ENCODE results near the gene ZCCHC13.

ZCCHC13 gene

DNA sequence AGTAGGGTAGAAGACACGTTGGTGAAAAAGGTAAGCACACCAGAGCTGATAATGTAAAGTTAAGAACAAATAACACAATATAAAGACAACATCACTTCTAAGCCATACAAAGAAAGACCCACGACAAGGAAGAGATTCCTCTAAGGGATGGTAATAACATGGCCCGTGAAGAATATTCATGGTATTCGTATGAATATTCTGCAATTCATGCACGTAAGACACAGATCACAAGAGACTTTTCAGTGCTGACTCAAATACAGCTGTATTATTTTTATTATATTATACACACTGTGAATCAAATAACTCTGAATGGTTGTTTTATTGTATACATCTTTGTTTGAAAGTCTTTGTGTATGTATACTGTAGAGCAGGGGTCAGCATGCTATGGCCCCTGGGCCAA is 29.5 kb upstream of the ZCCHC13 start:
- Histone ChIP-seq H3K27me3 (ENCODE audit: insufficient read depth, low read length, poor library complexity, severe bottlenecking) (no peaks in the 10 kb centered on the region), H3K9me3 (ENCODE audit: insufficient read depth, low read depth, low read length) (no peaks in the 10 kb centered on the region), H4K20me1 (ENCODE audit: insufficient read depth, low read length, poor library complexity, severe bottlenecking) (no peaks in the 10 kb centered on the region), H3K4me3 (ENCODE audit: low read length, poor library complexity, severe bottlenecking) (no peak overlapping the region), H3K4me1 (ENCODE audit: insufficient read depth, low read length, poor library complexity, severe bottlenecking) (no peaks in the 10 kb centered on the region), H2AFZ (ENCODE audit: low read length) (no peak overlapping the region), H3K4me2 (ENCODE audit: low read depth, low read length, poor library complexity, severe bottlenecking) (no peak overlapping the region), H3F3A (ENCODE audit: low read depth) (no peaks in the 10 kb centered on the region), H3K36me3 (ENCODE audit: insufficient read depth, low read length) (peaks cover 54% of the 10 kb centered on the region; the same call in 1 of the 2 replicates), H3K9ac (ENCODE audit: low read depth, low read length, poor library complexity, severe bottlenecking) (no peak overlapping the region), H3K79me2 (ENCODE audit: insufficient read depth, low read length) (no peaks in the 10 kb centered on the region), H3K9me2 (replicated peaks; ENCODE audit: low read depth, low read length) (no peaks in the 10 kb centered on the region)
- no peak for TF ChIP-seq EZH2phosphoT487 (IDR thresholded peaks at IDR 0.05; ENCODE audit: borderline replicate concordance)
- TF ChIP-seq, protein P1, sequence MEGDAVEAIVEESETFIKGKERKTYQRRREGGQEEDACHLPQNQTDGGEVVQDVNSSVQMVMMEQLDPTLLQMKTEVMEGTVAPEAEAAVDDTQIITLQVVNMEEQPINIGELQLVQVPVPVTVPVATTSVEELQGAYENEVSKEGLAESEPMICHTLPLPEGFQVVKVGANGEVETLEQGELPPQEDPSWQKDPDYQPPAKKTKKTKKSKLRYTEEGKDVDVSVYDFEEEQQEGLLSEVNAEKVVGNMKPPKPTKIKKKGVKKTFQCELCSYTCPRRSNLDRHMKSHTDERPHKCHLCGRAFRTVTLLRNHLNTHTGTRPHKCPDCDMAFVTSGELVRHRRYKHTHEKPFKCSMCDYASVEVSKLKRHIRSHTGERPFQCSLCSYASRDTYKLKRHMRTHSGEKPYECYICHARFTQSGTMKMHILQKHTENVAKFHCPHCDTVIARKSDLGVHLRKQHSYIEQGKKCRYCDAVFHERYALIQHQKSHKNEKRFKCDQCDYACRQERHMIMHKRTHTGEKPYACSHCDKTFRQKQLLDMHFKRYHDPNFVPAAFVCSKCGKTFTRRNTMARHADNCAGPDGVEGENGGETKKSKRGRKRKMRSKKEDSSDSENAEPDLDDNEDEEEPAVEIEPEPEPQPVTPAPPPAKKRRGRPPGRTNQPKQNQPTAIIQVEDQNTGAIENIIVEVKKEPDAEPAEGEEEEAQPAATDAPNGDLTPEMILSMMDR (conservative IDR thresholded peaks at IDR 0.05; ENCODE audit: low read length): no peak

DNA sequence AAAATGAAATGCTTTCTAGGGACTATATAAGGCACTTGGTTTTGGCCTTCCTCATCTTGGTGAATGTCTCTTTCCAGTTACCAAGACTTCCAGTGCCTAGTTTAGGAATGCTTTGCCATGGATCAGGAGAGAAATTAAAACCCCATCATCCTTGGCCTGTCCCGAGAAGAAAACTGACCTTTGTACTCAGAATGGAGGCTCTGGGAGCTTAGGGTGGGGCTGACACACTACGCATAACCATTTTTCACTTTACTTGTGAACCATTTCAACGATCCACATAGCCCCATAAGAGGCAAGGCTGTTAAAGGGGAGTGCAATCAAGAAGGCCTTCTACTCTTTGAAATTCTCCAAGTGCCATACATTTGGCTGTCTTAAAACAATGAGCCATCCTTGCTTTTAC is 26.7 kb upstream of the ZCCHC13 start:
- Histone ChIP-seq H3K9me3 (ENCODE audit: insufficient read depth, low read depth, low read length) (no peaks in the 10 kb centered on the region), H2AFZ (ENCODE audit: low read length) (no peak overlapping the region), H3K4me1 (ENCODE audit: insufficient read depth, low read length, poor library complexity, severe bottlenecking) (no peaks in the 10 kb centered on the region), H3K4me2 (ENCODE audit: low read depth, low read length, poor library complexity, severe bottlenecking) (no peak overlapping the region), H3K79me2 (ENCODE audit: insufficient read depth, low read length) (no peaks in the 10 kb centered on the region), H3K9me2 (replicated peaks; ENCODE audit: low read depth, low read length) (no peaks in the 10 kb centered on the region), H3K4me3 (ENCODE audit: low read length, poor library complexity, severe bottlenecking) (no peak overlapping the region), H3K36me3 (ENCODE audit: insufficient read depth, low read length) (peaks cover 71% of the 10 kb centered on the region; the same call in 1 of the 2 replicates), H3K9ac (ENCODE audit: low read depth, low read length, poor library complexity, severe bottlenecking) (no peak overlapping the region), H3K27me3 (ENCODE audit: insufficient read depth, low read length, poor library complexity, severe bottlenecking) (no peaks in the 10 kb centered on the region), H3F3A (ENCODE audit: low read depth) (no peaks in the 10 kb centered on the region), H4K20me1 (ENCODE audit: insufficient read depth, low read length, poor library complexity, severe bottlenecking) (no peaks in the 10 kb centered on the region)
- TF ChIP-seq, protein P1 (conservative IDR thresholded peaks at IDR 0.05; ENCODE audit: low read length): no peak
- no peak for TF ChIP-seq EZH2phosphoT487 (IDR thresholded peaks at IDR 0.05; ENCODE audit: borderline replicate concordance)

GRCh38 chrX:74277846-74278245 is 26.1 kb upstream of the ZCCHC13 start:
- H2AFZ ChIP-seq (ENCODE audit: low read length): no peak overlapping the region
- H3K36me3 ChIP-seq (ENCODE audit: insufficient read depth, low read length): peaks cover 71% of the 10 kb centered on the region; the same call in 1 of the 2 replicates
- H3F3A ChIP-seq (ENCODE audit: low read depth): no peaks in the 10 kb centered on the region
- TF ChIP-seq, protein P1 (conservative IDR thresholded peaks at IDR 0.05; ENCODE audit: low read length): no peak
- no peak for TF ChIP-seq EZH2phosphoT487 (IDR thresholded peaks at IDR 0.05; ENCODE audit: borderline replicate concordance)
- H3K4me2 ChIP-seq (ENCODE audit: low read depth, low read length, poor library complexity, severe bottlenecking): no peak overlapping the region
- H3K9me3 ChIP-seq (ENCODE audit: insufficient read depth, low read depth, low read length): no peaks in the 10 kb centered on the region
- no peaks in the 10 kb centered on the region for H3K27me3 ChIP-seq (ENCODE audit: insufficient read depth, low read length, poor library complexity, severe bottlenecking)
- H3K9ac ChIP-seq (ENCODE audit: low read depth, low read length, poor library complexity, severe bottlenecking): no peak overlapping the region
- H4K20me1 ChIP-seq (ENCODE audit: insufficient read depth, low read length, poor library complexity, severe bottlenecking): no peaks in the 10 kb centered on the region
- H3K4me3 ChIP-seq (ENCODE audit: low read length, poor library complexity, severe bottlenecking): no peak overlapping the region
- peaks cover 3% of the 10 kb centered on the region; the same call in 1 of the 2 replicates for H3K79me2 ChIP-seq (ENCODE audit: insufficient read depth, low read length)
- no peaks in the 10 kb centered on the region for H3K4me1 ChIP-seq (ENCODE audit: insufficient read depth, low read length, poor library complexity, severe bottlenecking)
- no peaks in the 10 kb centered on the region for H3K9me2 ChIP-seq (replicated peaks; ENCODE audit: low read depth, low read length)

All from Loucy (cell line).